Activated CD8-positive, alpha-beta memory T cell treated with anti-CD3 and anti-CD28 coated beads for 48 hours (primary cell): ENCODE results near the gene ARHGAP21.

Experiments
- DNase-seq, 3 experiments: peaks; one replicate each; pipeline ENCODE4 v3.0.0-alpha.2; 2020; ENCODE audit warnings: low read depth in 2 of 3, low spot score in 2 of 3

ARHGAP21 gene

GRCh38 chr10:24579448-24579847, 144.2 kb downstream of the ARHGAP21 start:
- no peak for DNase-seq

GRCh38 chr10:24575481-24576002, 148.1 kb downstream of the ARHGAP21 start:
- DNase-seq: no peak

- DNase-seq: no peak
Measured at GRCh38 chr10:24574578-24575155, 149.0 kb downstream of the ARHGAP21 start.

GRCh38 chr10:24574161-24574560, 149.5 kb downstream of the ARHGAP21 start:
- no peak for DNase-seq

GRCh38 chr10:24571870-24572450, 151.7 kb downstream of the ARHGAP21 start:
- no peak for DNase-seq

GRCh38 chr10:24570658-24571426, 152.8 kb downstream of the ARHGAP21 start:
- no peak for DNase-seq

GRCh38 chr10:24569828-24570657, 153.6 kb downstream of the ARHGAP21 start:
- DNase-seq: no peak

GRCh38 chr10:24569330-24569796, 154.3 kb downstream of the ARHGAP21 start:
- no peak for DNase-seq

GRCh38 chr10:24568042-24568441, 155.6 kb downstream of the ARHGAP21 start:
- no peak for DNase-seq

- DNase-seq: no peak
Measured at GRCh38 chr10:24561453-24561852, 162.2 kb downstream of the ARHGAP21 start.

- no peak for DNase-seq
Measured at GRCh38 chr10:24556750-24557742, 166.6 kb downstream of the ARHGAP21 start.

GRCh38 chr10:24556126-24556749, 167.4 kb downstream of the ARHGAP21 start:
- no peak for DNase-seq

GRCh38 chr10:24554036-24554435, 169.7 kb downstream of the ARHGAP21 start:
- no peak for DNase-seq

- DNase-seq: no peak
Measured at GRCh38 chr10:24553051-24553612, 170.6 kb downstream of the ARHGAP21 start.

GRCh38 chr10:24552346-24553016, 171.2 kb downstream of the ARHGAP21 start:
- no peak for DNase-seq

GRCh38 chr10:24551161-24551560, 172.5 kb downstream of the ARHGAP21 start:
- DNase-seq: no peak

- DNase-seq: no peak
Measured at GRCh38 chr10:24550680-24551079, 173.0 kb downstream of the ARHGAP21 start.

GRCh38 chr10:24545585-24545984, 178.1 kb downstream of the ARHGAP21 start:
- DNase-seq: no peak

- DNase-seq: no peak
Measured at GRCh38 chr10:24544776-24545175, 178.9 kb downstream of the ARHGAP21 start.
